SK-N-SH (cell line): Measurements from ENCODE around the gene C2orf74. TPM values are rescaled to one million over a fixed set of nuclear protein-coding genes. Genes with fewer than 3 reads are reported as not detected.

Experiments
- CTCF ChIA-PET: fragments of 300-600, 350-600 bp; formaldehyde crosslinking; extraction: SDS; loops from one replicate; lab custom pipeline; 2021; lab: Yijun Ruan, JAX
- POLR2A ChIA-PET: fragments of 350-600 bp; sonication (Branson Sonifier 250); formaldehyde crosslinking; extraction: SDS; loops from one replicate; lab custom pipeline; 2020; ENCODE audit warnings: antibody characterized with exemption, inconsistent platforms; lab: Yijun Ruan, JAX
- DNase-seq: peaks from one replicate; pipeline ENCODE4 v3.0.0; 2012
- H2AFZ ChIP-seq: fragments of 200-600 bp; sonication (generic); 2 replicates; pipeline ENCODE4 v1.8.1; 2016; ENCODE audit warnings: antibody characterized with exemption, mild to moderate bottlenecking, low read depth
- H3F3A ChIP-seq: fragments of 200-600 bp; sonication (generic); replicated peaks from 2 replicates; pipeline ENCODE3; 2016; ENCODE audit warnings: antibody characterized with exemption, mild to moderate bottlenecking; ENCODE audit not compliant: insufficient read depth
- H3K27ac ChIP-seq, 2 experiments: fragments of 200-500 bp in 1 of 2; fragments of 200-600 bp in 1 of 2; sonication (Bioruptor generic) in 1 of 2; sonication (generic), shearing (Covaris generic) in 1 of 2; 2 replicates each; pipeline versions ENCODE4 v1.5.1 to v1.6.1; 2014 to 2016; ENCODE audit warnings: low read depth in 2 of 2, inconsistent platforms in 1 of 2, low read length in 1 of 2, mild to moderate bottlenecking in 1 of 2, mixed read lengths in 1 of 2
- H3K27me3 ChIP-seq: fragments of 200-600 bp; sonication (generic), shearing (Covaris generic); 2 replicates; pipeline ENCODE4 v1.6.1; 2016; ENCODE audit warnings: mixed run types; ENCODE audit not compliant: insufficient read depth
- H3K36me3 ChIP-seq, 2 experiments: fragments of 200-500 bp in 1 of 2; fragments of 200-600 bp in 1 of 2; sonication (Bioruptor generic) in 1 of 2; sonication (generic) in 1 of 2; replicated peaks in 1 of 2; 2 replicates each; pipeline versions ENCODE3 to v1.5.1; 2014 to 2016; ENCODE audit warnings: low read length in 1 of 2, mild to moderate bottlenecking in 1 of 2; ENCODE audit not compliant: insufficient read depth in 2 of 2, control insufficient read depth in 1 of 2
- H3K4me1 ChIP-seq, 2 experiments: fragments of 200-500 bp in 1 of 2; fragments of 200-600 bp in 1 of 2; sonication (Bioruptor generic) in 1 of 2; sonication (generic), shearing (Covaris generic) in 1 of 2; 2 replicates each; pipeline versions ENCODE4 v1.5.1 to v1.6.1; 2014 to 2016; ENCODE audit warnings: low read depth in 1 of 2, low read length in 1 of 2, mixed run types in 1 of 2; ENCODE audit not compliant: insufficient read depth in 2 of 2, control insufficient read depth in 1 of 2
- H3K4me2 ChIP-seq: fragments of 200-600 bp; sonication (generic), shearing (Covaris generic); 2 replicates; pipeline ENCODE4 v1.6.1; 2017; ENCODE audit warnings: mixed run types
- H3K4me3 ChIP-seq, 2 experiments: fragments of 200-500 bp in 1 of 2; fragments of 200-600 bp in 1 of 2; sonication (Bioruptor generic) in 1 of 2; sonication (generic), shearing (Covaris generic) in 1 of 2; 2 replicates each; pipeline versions ENCODE4 v1.5.1 to v1.8.1; 2014 to 2016; ENCODE audit warnings: low read depth in 2 of 2, inconsistent platforms in 1 of 2, low read length in 1 of 2, mild to moderate bottlenecking in 1 of 2, mixed read lengths in 1 of 2, moderate library complexity in 1 of 2
- H3K79me2 ChIP-seq: fragments of 200-600 bp; sonication (generic); 2 replicates; pipeline ENCODE4 v1.8.1; 2017; ENCODE audit warnings: mild to moderate bottlenecking; ENCODE audit not compliant: insufficient read depth
- H3K9ac ChIP-seq: fragments of 200-600 bp; sonication (generic); 2 replicates; pipeline ENCODE4 v1.6.1; 2017; ENCODE audit warnings: mixed run types
- H3K9me2 ChIP-seq: fragments of 200-600 bp; sonication (generic); 2 replicates; pipeline ENCODE4 v1.6.1; 2017; ENCODE audit warnings: mixed run types
- H3K9me3 ChIP-seq: fragments of 200-600 bp; sonication (generic); 2 replicates; pipeline ENCODE4 v1.6.1; 2017; ENCODE audit warnings: mixed run types, mild to moderate bottlenecking, moderate library complexity
- H4K20me1 ChIP-seq: fragments of 200-600 bp; sonication (generic); 2 replicates; pipeline ENCODE4 v1.6.1; 2017; ENCODE audit warnings: mild to moderate bottlenecking, mixed run types; ENCODE audit not compliant: insufficient read depth
- CHD2 ChIP-seq: fragments of 150-350 bp; IDR thresholded peaks from 2 replicates; pipeline ENCODE4 v1.6.1; 2018; ENCODE audit warnings: low read length; ENCODE audit not compliant: partially characterized antibody
- CTCF ChIP-seq: fragments of 200-600 bp; sonication (generic); IDR thresholded peaks from 2 replicates; pipeline ENCODE4 v1.6.1; 2017; ENCODE audit warnings: antibody characterized with exemption, mild to moderate bottlenecking, moderate library complexity
- EP300 ChIP-seq, 2 experiments: IDR thresholded peaks; 2 replicates each; pipeline versions ENCODE4 v1.4.0 to v1.6.1; 2012; ENCODE audit warnings: borderline replicate concordance in 1 of 2, low read depth in 1 of 2, low read length in 1 of 2
- FOSL2 ChIP-seq: IDR thresholded peaks from 2 replicates; pipeline ENCODE4 v1.4.0; 2012; ENCODE audit warnings: low read depth, mild to moderate bottlenecking, moderate library complexity, borderline replicate concordance
- FOXJ3 ChIP-seq: sonication (generic); formaldehyde crosslinking; IDR thresholded peaks from 2 replicates; pipeline ENCODE4 v1.5.1; 2020; ENCODE audit warnings: mild to moderate bottlenecking, missing genetic modification reagents
- JUND ChIP-seq: IDR thresholded peaks from 2 replicates; pipeline ENCODE4 v1.4.0; 2012
- MAX ChIP-seq: IDR thresholded peaks from 2 replicates; pipeline ENCODE4 v1.4.0; 2012; ENCODE audit warnings: low read depth
- NFIC ChIP-seq: IDR thresholded peaks from 2 replicates; pipeline ENCODE4 v1.4.0; 2012; ENCODE audit warnings: borderline replicate concordance
- NRF1 ChIP-seq: IDR thresholded peaks from 2 replicates; pipeline ENCODE4 v1.6.1; 2012; ENCODE audit warnings: low read depth, mild to moderate bottlenecking, low read length
- PBX3 ChIP-seq: IDR thresholded peaks from 2 replicates; pipeline ENCODE4; 2012
- POLR2AphosphoS5 ChIP-seq: IDR thresholded peaks from 2 replicates; pipeline ENCODE4 v1.6.1; 2012; ENCODE audit warnings: low read depth, low read length
- RCOR1 ChIP-seq: fragments of 150-350 bp; IDR thresholded peaks from 2 replicates; pipeline ENCODE4 v1.6.1; 2017; ENCODE audit warnings: antibody characterized with exemption, low read length
- REST ChIP-seq: IDR thresholded peaks from 2 replicates; pipeline ENCODE4 v1.6.1; 2012; ENCODE audit warnings: mild to moderate bottlenecking, low read depth, low read length, moderate library complexity
- SIN3A ChIP-seq: IDR thresholded peaks from 2 replicates; pipeline ENCODE4 v1.6.1; 2012; ENCODE audit warnings: low read depth, mild to moderate bottlenecking, low read length, moderate library complexity, borderline replicate concordance
- TAF1 ChIP-seq: IDR thresholded peaks from 2 replicates; pipeline ENCODE4 v1.6.1; 2012; ENCODE audit warnings: low read depth, mild to moderate bottlenecking, low read length, moderate library complexity, borderline replicate concordance
- USF2 ChIP-seq: fragments of 150-350 bp; IDR thresholded peaks from 2 replicates; pipeline ENCODE4 v1.6.1; 2017; ENCODE audit warnings: antibody characterized with exemption, low read length, low read depth, borderline replicate concordance
- WGBS: methylation state at CpG from one replicate; pipeline ENCODE4 v1.1.6; 2017; ENCODE audit warnings: low lambda C conversion rate; 5-methylcytosine and 5-hydroxymethylcytosine counted together
- polyA plus RNA-seq, 3 experiments: library from polyadenylated mRNA; depleted of rRNA; stranded (reverse); fragments of >200 nt; gene quantifications; 2 replicates each; pipeline ENCODE4 v1.2.3, GENCODE V29; 2012

C2orf74 gene
- 24.1 and 26.3 TPM in 2 replicates for polyA plus RNA-seq (2012; rRNA removed)
- polyA plus RNA-seq (2012; cell fraction: cytosol; rRNA removed) = 33.9 and 51.3 TPM in 2 replicates
- 6.5 and 9.2 TPM in 2 replicates for polyA plus RNA-seq (2012; cell fraction: nucleus; rRNA removed)

- peaks cover 23 to 50% of the 10 kb centered on the region in 2 experiments for H3K36me3 ChIP-seq
- WGBS = 91% methylated on average over 5 of the region's 5 CpGs
- CTCF ChIA-PET = interaction anchor here (1.2 to 1.3 kb wide), 2 partner anchors 27 to 40 kb away, joined by 3 read pairs; no protein-coding TSS in a partner anchor
Measured at GRCh38 chr2:61161888-61162287, at the start of gene C2orf74. Gene C2orf74 (plus strand): TSS chr2:61162188. CDS start chr2:61162515, 327 bp downstream.

More at GRCh38 chr2:61161888-61162287, at the start of gene C2orf74:
- no peak within 1 kb of the TSS for H3K4me2 ChIP-seq
- no peak for DNase-seq
- no peaks in the 10 kb centered on the region for H3K27me3 ChIP-seq
- H3F3A ChIP-seq = no peaks in the 10 kb centered on the region
- H3K4me1 ChIP-seq = no peaks in the 10 kb centered on the region
- POLR2A ChIA-PET = no interaction called here
- no peaks in the 10 kb centered on the region for H3K9me2 ChIP-seq
- H3K79me2 ChIP-seq = no peaks in the 10 kb centered on the region
- H4K20me1 ChIP-seq = no peaks in the 10 kb centered on the region
- no peak within 1 kb of the TSS for H3K4me3 ChIP-seq
- no peak within 1 kb of the TSS for H3K9ac ChIP-seq
- H2AFZ ChIP-seq = no peak within 1 kb of the TSS
- TF ChIP-seq SIN3A (no peak), NRF1 (no peak), NFIC (no peak), TAF1 (no peak), USF2 (no peak), POLR2AphosphoS5 (no peak), RCOR1 (no peak), PBX3 (no peak), CTCF (no peak), JUND (no peak), EP300 (IDR thresholded peaks at IDR 0.05; ENCODE audit: borderline replicate concordance in 1 of 2, low read depth in 1 of 2, low read length in 1 of 2) (no peak), FOXJ3 (no peak), CHD2 (no peak), REST (no peak), FOSL2 (no peak), MAX (no peak)
- TF ChIP-seq, all 33 proteins: peak for 0
- no peaks in the 10 kb centered on the region for H3K9me3 ChIP-seq
- no peak within 1 kb of the TSS for H3K27ac ChIP-seq
